Activated naive CD8-positive, alpha-beta T cell treated with anti-CD3 and anti-CD28 coated beads, Interleukin-2, amount 50 U/mL, for 24 hours (primary cell): ENCODE measurements around the gene SLC29A1.

Experiments used
- ATAC-seq: fragments of 150-1000 bp; cut with Tn5 transposase; one replicate; pipeline ENCODE4 v1.10.0; 2021
- DNase-seq: peaks from one replicate; pipeline ENCODE4 v3.0.0; 2021
- H3K27ac Mint-ChIP-seq: one replicate; pipeline ENCODE4 v1.8.0; 2021; ENCODE audit warnings: mild to moderate bottlenecking, mixed read lengths
- H3K27me3 Mint-ChIP-seq: one replicate; pipeline ENCODE4 v1.8.0; 2021; ENCODE audit warnings: mixed read lengths
- H3K36me3 Mint-ChIP-seq: one replicate; pipeline ENCODE4 v1.8.0; 2021; ENCODE audit warnings: low read depth, mixed read lengths
- H3K4me1 Mint-ChIP-seq: one replicate; pipeline ENCODE4 v1.8.0; 2021; ENCODE audit warnings: mixed read lengths
- H3K4me3 Mint-ChIP-seq: one replicate; pipeline ENCODE4 v1.8.0; 2021; ENCODE audit warnings: mild to moderate bottlenecking, moderate library complexity, mixed read lengths
- H3K9me3 Mint-ChIP-seq: one replicate; pipeline ENCODE4 v1.8.0; 2021; ENCODE audit warnings: mixed read lengths

The SLC29A1 gene

DNA sequence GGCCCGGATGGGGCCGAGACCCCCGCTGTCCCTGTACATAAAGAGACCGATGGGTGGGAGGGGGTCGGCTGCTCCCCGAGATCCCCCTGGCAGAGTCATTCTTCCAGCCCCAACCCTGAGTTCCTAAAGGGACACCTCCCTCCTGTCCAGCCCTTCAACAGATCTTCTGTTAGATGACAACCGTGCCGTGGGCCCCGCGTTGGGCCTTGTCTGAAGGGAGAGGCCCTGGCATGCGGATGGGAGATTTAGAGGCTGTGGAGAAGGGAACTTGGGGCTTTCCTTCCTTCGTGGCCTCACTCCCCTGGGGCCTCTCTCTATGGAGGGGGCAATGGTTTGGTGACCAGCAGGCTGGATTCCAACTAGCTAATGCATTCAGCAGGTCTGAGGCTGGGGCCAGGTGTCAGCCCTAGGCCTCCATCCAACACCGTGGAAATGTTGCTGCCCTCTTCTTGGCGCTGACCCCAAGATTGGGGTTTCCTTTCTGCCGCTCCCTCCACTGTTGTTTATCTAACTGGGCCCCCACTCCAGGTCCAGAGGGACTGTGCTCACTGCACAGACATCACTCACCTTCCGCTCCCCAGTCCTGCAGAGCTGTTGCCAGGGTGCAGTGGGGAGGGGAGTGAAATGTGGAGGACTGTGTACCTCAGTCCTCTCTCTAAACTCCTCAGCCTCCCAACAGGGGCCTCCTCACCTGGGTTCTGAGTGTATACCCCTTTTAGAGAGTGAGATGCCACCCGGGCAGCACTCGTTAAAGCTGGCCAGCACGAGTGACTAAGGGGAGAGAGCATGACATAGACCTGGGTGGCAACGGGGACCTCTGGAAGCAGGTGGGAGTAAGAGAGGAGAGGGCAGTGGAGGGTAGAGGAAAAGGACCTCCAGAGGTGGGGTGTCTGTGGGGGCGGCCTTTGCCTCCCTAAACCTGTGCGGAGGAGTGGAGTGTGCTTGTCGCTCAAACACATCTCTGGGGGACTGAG, 53.6 kb downstream of the SLC29A1 start:
- Mint-ChIP-seq H3K27ac (no peak overlapping the region), H3K4me1 (peaks cover 2% of the 10 kb centered on the region), H3K4me3 (no peak overlapping the region), H3K9me3 (no peaks in the 10 kb centered on the region), H3K36me3 (no peaks in the 10 kb centered on the region), H3K27me3 (peaks cover 56% of the 10 kb centered on the region)
- DNase-seq (no peak), ATAC-seq (no peak)

DNA sequence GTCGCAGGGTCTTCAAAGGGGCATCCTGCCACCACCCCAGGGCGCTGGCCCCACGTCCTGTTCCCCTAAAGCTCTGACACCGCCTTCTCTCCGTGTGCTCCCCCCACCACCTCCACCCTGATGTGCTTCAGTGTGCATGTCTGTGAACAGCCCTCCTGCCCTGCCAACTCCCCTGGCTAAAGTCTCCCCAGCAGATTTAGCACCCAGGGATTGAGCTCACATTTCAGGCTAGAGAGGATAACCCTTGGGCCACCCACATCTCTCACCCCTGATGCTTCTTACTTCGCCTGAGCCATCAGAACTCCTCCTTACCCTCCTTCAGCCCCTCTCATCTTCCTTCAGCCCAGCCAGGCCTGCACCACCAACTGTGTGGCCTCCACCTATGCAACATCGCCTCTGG, 54.4 kb downstream of the SLC29A1 start:
- ATAC-seq (no peak), DNase-seq (no peak)
- no peak overlapping the region for H3K4me3 Mint-ChIP-seq
- H3K27me3 Mint-ChIP-seq = peaks cover 50% of the 10 kb centered on the region
- H3K36me3 Mint-ChIP-seq = no peaks in the 10 kb centered on the region
- no peak overlapping the region for H3K27ac Mint-ChIP-seq
- peaks cover 2% of the 10 kb centered on the region for H3K4me1 Mint-ChIP-seq
- no peaks in the 10 kb centered on the region for H3K9me3 Mint-ChIP-seq

DNA sequence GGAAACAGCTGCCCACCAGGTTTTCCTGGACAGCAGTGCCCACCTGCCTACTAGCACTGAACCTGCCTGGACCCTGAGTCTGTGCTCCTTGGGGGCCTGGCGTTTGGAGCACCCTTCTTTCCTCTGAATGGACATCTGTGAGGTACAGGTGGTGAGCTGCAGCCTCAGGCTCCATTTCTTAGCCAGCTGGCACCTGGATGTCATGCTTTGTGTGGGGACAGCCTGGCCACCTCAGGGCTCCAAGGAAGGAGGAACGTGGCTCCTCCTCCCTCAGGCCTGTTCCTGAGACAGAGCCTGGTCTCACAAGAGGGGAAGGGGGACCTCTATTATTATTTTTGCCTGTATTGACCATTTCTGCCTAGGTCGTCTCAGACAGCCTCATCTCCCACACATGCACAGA, 54.9 kb downstream of the SLC29A1 start:
- H3K4me1 Mint-ChIP-seq = peaks cover 2% of the 10 kb centered on the region
- no peak for DNase-seq
- no peaks in the 10 kb centered on the region for H3K36me3 Mint-ChIP-seq
- peaks cover 45% of the 10 kb centered on the region for H3K27me3 Mint-ChIP-seq
- no peak overlapping the region for H3K27ac Mint-ChIP-seq
- H3K9me3 Mint-ChIP-seq = no peaks in the 10 kb centered on the region
- no peak for ATAC-seq
- H3K4me3 Mint-ChIP-seq = no peak overlapping the region

DNA sequence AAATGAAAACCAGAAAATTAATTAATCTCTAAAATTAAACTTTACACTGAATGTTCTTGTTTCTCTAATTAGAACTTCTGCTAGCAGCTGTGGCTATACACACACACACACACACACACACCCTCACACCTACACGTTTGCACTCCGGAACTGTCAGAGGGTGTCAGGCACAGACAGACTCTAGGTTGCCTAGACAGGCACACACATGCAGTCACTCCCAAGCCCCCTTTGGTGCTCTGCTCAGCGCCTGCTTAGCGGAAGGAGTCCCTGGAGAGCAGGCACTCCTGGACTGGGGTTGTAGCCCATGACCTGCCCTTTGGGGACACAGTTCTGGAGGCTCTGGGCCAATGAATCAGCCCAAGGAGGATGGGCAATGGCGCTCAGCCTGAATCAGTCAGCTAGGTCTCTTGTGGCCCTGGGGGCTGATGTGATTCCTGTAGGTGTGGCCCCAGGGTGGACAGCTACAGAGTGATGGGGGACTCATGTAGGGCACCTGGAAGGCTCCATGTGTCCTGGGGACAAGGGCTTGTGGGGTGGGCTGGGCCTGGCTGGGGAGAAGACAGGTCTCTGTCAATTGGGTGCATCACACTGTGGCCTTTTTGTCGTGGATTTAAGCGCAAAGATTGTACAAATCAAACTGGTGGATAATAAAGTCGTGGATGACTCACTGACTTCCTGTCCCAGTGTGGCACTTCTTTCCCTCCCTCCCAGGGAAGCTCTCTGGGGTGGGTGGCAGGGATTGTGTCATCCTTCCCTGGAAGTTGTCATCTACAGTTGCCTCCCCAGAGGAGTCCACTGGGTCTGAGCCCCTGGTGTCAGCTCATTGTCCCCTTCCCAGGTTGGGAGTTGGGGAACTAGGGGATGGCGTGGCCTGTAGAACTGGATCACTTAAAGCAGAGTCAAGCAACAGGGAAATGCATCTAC, 55.6 kb downstream of the SLC29A1 start:
- Mint-ChIP-seq H3K4me1 (peaks cover 2% of the 10 kb centered on the region), H3K27me3 (peaks cover 47% of the 10 kb centered on the region), H3K9me3 (no peaks in the 10 kb centered on the region), H3K36me3 (no peaks in the 10 kb centered on the region), H3K4me3 (no peak overlapping the region), H3K27ac (no peak overlapping the region)
- no peak for DNase-seq
- ATAC-seq = no peak
